HFF-Myc (cell line): ENCODE results near the gene CDK12.
A peak's percentile ranks its signal among the peaks of the same experiment; 100 is the strongest.
"Not testable (repeated sequence)": the region's sequence is repeated elsewhere in the genome, so short reads cannot be mapped to it uniquely, and the experiment has no call there.

ENCODE experiments used
- DNase-seq: peaks from one replicate; pipeline ENCODE4 v3.0.0-alpha.2; 2011; ENCODE audit warnings: low read depth; ENCODE audit errors: extremely low read depth
- H3K4me3 ChIP-seq: replicated peaks from 2 replicates; pipeline ENCODE4 v1.5.1; 2011; ENCODE audit warnings: low read depth, mild to moderate bottlenecking, control low read depth, low read length
- CTCF ChIP-seq: IDR thresholded peaks from 2 replicates; pipeline ENCODE4 v1.5.1; 2012; ENCODE audit warnings: mild to moderate bottlenecking, low read depth, low read length, control low read depth; ENCODE audit errors: missing control alignments

The CDK12 gene

DNA sequence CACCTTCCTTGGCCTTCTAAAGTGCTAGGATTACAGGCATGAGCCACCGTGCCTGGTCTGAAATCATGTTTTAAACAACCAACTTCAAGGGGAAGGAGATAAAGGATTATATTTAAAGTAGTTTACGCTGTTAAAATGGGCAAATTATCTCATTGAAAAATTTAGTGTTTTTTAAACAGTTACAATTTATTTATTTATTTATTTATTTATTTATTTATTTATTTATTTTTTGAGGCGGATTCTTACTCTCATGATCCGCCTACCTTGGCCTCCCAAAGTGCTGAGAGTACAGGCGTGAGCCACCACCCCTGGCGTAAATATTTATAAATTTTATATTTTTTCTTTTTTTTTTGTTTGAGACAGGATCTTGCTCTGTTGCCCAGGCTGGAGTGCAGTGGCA lies 22.2 kb downstream of the CDK12 start:
- no peak overlapping the region for H3K4me3 ChIP-seq
- DNase-seq = no peak
- TF ChIP-seq CTCF = no peak

DNA sequence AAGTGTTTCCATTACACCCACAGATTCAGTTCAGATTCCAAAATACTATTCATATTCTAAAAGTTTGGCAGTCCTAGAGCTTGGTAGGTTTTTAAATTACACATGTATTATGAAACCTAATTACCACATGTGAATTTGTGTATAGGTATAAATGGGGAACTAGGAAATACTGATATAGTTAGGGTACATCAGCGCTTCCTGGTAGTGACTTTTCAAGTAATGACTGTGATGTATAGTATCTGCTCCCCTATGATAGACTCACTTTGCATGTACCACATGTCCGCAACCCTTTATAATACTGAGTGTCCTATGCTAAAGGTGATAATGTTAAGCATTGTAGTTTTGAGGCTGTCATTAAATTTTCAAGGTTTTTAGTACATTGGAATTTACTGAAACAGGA lies 22.9 kb downstream of the CDK12 start:
- TF ChIP-seq CTCF = no peak
- DNase-seq = no peak
- H3K4me3 ChIP-seq = no peak overlapping the region

- no peak for DNase-seq
- TF ChIP-seq CTCF = no peak
- no peak overlapping the region for H3K4me3 ChIP-seq
These were observed 24.3 kb downstream of the CDK12 start for GRCh38 chr17:39485555-39485954.

DNA sequence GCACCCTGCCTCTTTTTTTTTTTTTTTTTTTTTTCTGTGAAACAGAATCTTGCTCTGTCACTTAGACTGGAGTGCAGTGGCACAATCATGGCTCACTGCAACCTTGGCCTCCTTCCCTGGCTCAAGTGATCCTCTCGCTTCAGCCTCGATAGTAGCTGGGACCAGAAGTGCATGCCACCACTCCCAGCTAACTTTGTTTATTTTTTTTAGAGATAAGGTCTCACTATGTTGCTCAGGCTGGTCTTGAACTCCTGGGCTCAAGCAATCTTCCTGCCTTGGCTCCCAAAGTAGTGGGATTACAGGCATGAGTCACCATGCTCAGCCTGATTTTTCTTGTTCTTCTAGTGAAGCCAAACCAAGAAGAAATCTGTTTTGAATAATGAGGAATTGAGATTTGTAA lies 25.0 kb downstream of the CDK12 start:
- peak; percentile 26 for DNase-seq
- TF ChIP-seq CTCF = no peak
- H3K4me3 ChIP-seq = no peak overlapping the region

- not testable (repeated sequence) for H3K4me3 ChIP-seq, DNase-seq
These were observed 26.2 kb downstream of the CDK12 start for GRCh38 chr17:39487490-39487889.

DNA sequence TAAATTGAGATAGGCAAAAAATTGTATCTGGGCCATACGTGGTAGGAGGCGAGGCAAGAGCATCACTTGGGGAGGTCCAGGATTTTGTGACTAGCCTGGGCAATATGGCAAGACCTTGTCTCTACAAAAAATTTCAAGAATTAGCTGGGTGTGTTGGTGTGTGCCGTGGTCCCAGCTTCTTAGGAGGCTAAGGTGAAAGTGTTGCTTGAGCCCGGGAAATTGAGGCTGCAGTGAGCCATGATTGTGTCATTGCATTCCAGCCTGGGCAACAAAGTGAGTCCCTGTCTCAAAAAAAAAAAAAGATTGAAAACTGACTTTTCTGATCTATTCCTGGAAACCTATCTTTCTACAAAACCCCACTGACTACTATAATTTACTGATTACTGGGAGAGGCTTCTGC lies 26.7 kb downstream of the CDK12 start:
- no peak overlapping the region for H3K4me3 ChIP-seq
- no peak for TF ChIP-seq CTCF
- no peak for DNase-seq

DNA sequence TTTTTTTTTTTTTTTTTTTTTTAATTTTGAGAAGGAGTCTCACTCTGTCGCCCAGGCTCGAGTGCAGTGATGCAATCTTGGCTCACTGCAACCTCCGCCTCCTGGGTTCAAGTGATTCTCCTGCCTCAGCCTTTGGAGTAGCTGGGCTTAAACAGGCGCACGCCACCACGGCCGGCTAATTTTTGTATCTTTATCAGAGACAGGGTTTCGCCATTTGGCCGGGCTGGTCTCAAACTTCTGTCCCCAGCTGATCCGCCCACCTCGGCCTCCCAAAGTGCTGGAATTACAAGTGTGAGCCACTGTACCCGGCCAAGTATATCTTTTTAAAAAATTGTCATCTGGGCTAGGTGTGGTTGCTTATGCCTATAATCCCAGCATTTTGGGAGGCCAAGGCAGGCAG lies 35.6 kb downstream of the CDK12 start:
- not testable (repeated sequence) for H3K4me3 ChIP-seq, DNase-seq

GRCh38 chr17:39507511-39507910 lies 46.2 kb downstream of the CDK12 start:
- TF ChIP-seq CTCF = no peak
- DNase-seq = no peak

More at GRCh38 chr17:39507511-39507910, 46.2 kb downstream of the CDK12 start:
- H3K4me3 ChIP-seq = no peak overlapping the region
